GM19395 (cell line): ENCODE measurements around the gene ALDH1A2.
"Not testable (repeated sequence)": the region's sequence is repeated elsewhere in the genome, so short reads cannot be mapped to it uniquely, and the experiment has no call there.

ENCODE experiments used
- ATAC-seq: cut with Tn5 transposase; IDR thresholded peaks from one replicate; pipeline ENCODE4 v1.9.1; 2021; ENCODE audit warnings: mild to moderate bottlenecking, moderate library complexity; ENCODE audit not compliant: unreplicated experiment

The ALDH1A2 gene

GRCh38 chr15:58043192-58043903, 22.2 kb downstream of the ALDH1A2 start:
- ATAC-seq = no peak

GRCh38 chr15:58042006-58042405, 23.5 kb downstream of the ALDH1A2 start:
- no peak for ATAC-seq

GRCh38 chr15:58040150-58040549, 25.4 kb downstream of the ALDH1A2 start:
- no peak for ATAC-seq

GRCh38 chr15:58039079-58040035, 26.2 kb downstream of the ALDH1A2 start:
- ATAC-seq = no peak

GRCh38 chr15:58038426-58039078, 27.0 kb downstream of the ALDH1A2 start:
- ATAC-seq = no peak

GRCh38 chr15:58037723-58038301, 27.7 kb downstream of the ALDH1A2 start:
- ATAC-seq = no peak

- ATAC-seq = no peak
These were observed 28.9 kb downstream of the ALDH1A2 start for GRCh38 chr15:58036579-58036978.

GRCh38 chr15:58028392-58028791, 37.1 kb downstream of the ALDH1A2 start:
- ATAC-seq = not testable (repeated sequence)

GRCh38 chr15:58026552-58026951, 39.0 kb downstream of the ALDH1A2 start:
- ATAC-seq = no peak

- no peak for ATAC-seq
These were observed 39.5 kb downstream of the ALDH1A2 start for GRCh38 chr15:58026051-58026450.

- ATAC-seq = no peak
These were observed 43.9 kb downstream of the ALDH1A2 start for GRCh38 chr15:58021332-58022230.

GRCh38 chr15:58019503-58020376, 45.8 kb downstream of the ALDH1A2 start:
- no peak for ATAC-seq

- no peak for ATAC-seq
These were observed 47.6 kb downstream of the ALDH1A2 start for GRCh38 chr15:58017869-58018268.

GRCh38 chr15:58016581-58017175, 48.8 kb downstream of the ALDH1A2 start:
- ATAC-seq = no peak

GRCh38 chr15:58015565-58015964, 49.9 kb downstream of the ALDH1A2 start:
- no peak for ATAC-seq

GRCh38 chr15:58014470-58014869, 51.0 kb downstream of the ALDH1A2 start:
- ATAC-seq = no peak

- no peak for ATAC-seq
These were observed 51.5 kb downstream of the ALDH1A2 start for GRCh38 chr15:58014040-58014439.

- ATAC-seq = no peak
These were observed 54.5 kb downstream of the ALDH1A2 start for GRCh38 chr15:58010983-58011382.

- no peak for ATAC-seq
These were observed 61.7 kb downstream of the ALDH1A2 start for GRCh38 chr15:58003810-58004209.
